SK-N-SH treated with all-trans-retinoic acid at 6 μM for 48 hours (cell line): ENCODE results near the gene RIOX2.

Source experiments
- ARNTL ChIP-seq: fragments of 450-650 bp; formaldehyde crosslinking; IDR thresholded peaks from 2 replicates; pipeline ENCODE4 v1.5.0; 2020; ENCODE audit warnings: low read depth, mild to moderate bottlenecking, moderate library complexity, borderline replicate concordance
- RARB ChIP-seq: fragments of 250-450 bp; sonication (Bioruptor Pico); IDR thresholded peaks from 2 replicates; pipeline ENCODE4 v1.8.0; 2021; ENCODE audit warnings: mild to moderate bottlenecking, moderate library complexity
- ZNF8 ChIP-seq: fragments of 450-650 bp; formaldehyde crosslinking; IDR thresholded peaks from 2 replicates; pipeline ENCODE4 v1.5.0; 2020; ENCODE audit warnings: mild to moderate bottlenecking, moderate library complexity

- TF ChIP-seq ZNF8 (no peak), ARNTL (CRISPR knock-in tag) (no peak), RARB (CRISPR knock-in tag) (no peak)
These were observed 26.9 kb upstream of the RIOX2 start for GRCh38 chr3:97999103-97999502.
